Smooth muscle cell (in vitro differentiated cells): ENCODE data around the gene LMNB1. TPM values are rescaled to one million over a fixed set of nuclear protein-coding genes. Genes with fewer than 3 reads are reported as not detected.
"Not testable (repeated sequence)": the region's sequence is repeated elsewhere in the genome, so short reads cannot be mapped to it uniquely, and the experiment has no call there.

Source experiments
- DNase-seq: peaks from one replicate; lab custom pipeline; 2025; ENCODE audit not compliant: unreplicated experiment; lab: John Stamatoyannopoulos, UW
- H2AFZ ChIP-seq: fragments of 200-600 bp; sonication (generic); 2 replicates; pipeline ENCODE4 v1.6.0; 2016; ENCODE audit warnings: antibody characterized with exemption, low read depth, mild to moderate bottlenecking
- H3F3A ChIP-seq: fragments of 200-600 bp; sonication (generic); 2 replicates; pipeline ENCODE4 v1.6.0; 2017; ENCODE audit warnings: antibody characterized with exemption, low read depth
- H3K27ac ChIP-seq: fragments of 200-600 bp; sonication (generic); 2 replicates; pipeline ENCODE4 v1.5.1; 2016; ENCODE audit warnings: low read depth, mild to moderate bottlenecking
- H3K27me3 ChIP-seq: fragments of 200-600 bp; sonication (generic); 2 replicates; pipeline ENCODE4 v1.6.1; 2016; ENCODE audit warnings: low read depth, mild to moderate bottlenecking
- H3K36me3 ChIP-seq: fragments of 200-600 bp; sonication (generic); 2 replicates; pipeline ENCODE4 v1.5.1; 2016; ENCODE audit warnings: low read depth
- H3K4me1 ChIP-seq: fragments of 200-600 bp; sonication (generic); 2 replicates; pipeline ENCODE4 v1.5.1; 2016; ENCODE audit warnings: low read depth
- H3K4me2 ChIP-seq: fragments of 200-600 bp; sonication (generic); 2 replicates; pipeline ENCODE4 v1.6.0; 2016; ENCODE audit warnings: mild to moderate bottlenecking
- H3K4me3 ChIP-seq: fragments of 200-600 bp; sonication (generic); 2 replicates; pipeline ENCODE4 v1.5.1; 2016; ENCODE audit warnings: mild to moderate bottlenecking
- H3K79me2 ChIP-seq: fragments of 200-600 bp; sonication (generic); 2 replicates; pipeline ENCODE4 v1.6.0; 2016; ENCODE audit warnings: low read depth, mild to moderate bottlenecking
- H3K9ac ChIP-seq: fragments of 200-600 bp; sonication (generic); 2 replicates; pipeline ENCODE4 v1.6.0; 2016; ENCODE audit warnings: low read depth
- H3K9me3 ChIP-seq: fragments of 200-600 bp; sonication (generic); replicated peaks from 2 replicates; pipeline ENCODE4 v1.5.1; 2016; ENCODE audit warnings: low read depth
- H4K20me1 ChIP-seq: fragments of 200-600 bp; sonication (generic); 2 replicates; pipeline ENCODE4 v1.6.0; 2016; ENCODE audit warnings: low read depth
- CTCF ChIP-seq: fragments of 200-600 bp; sonication (generic); IDR thresholded peaks from 2 replicates; pipeline ENCODE4 v1.5.1; 2017; ENCODE audit warnings: borderline replicate concordance, mild to moderate bottlenecking, antibody characterized with exemption; ENCODE audit not compliant: insufficient read depth, poor library complexity, severe bottlenecking
- WGBS: methylation state at CpG from one replicate; pipeline ENCODE4 v1.1.7; 2016; ENCODE audit warnings: low lambda C conversion rate; 5-methylcytosine and 5-hydroxymethylcytosine counted together
- polyA plus RNA-seq: library from polyadenylated mRNA; unstranded; fragments of >200 nt; fragmentation: Nextera tagmentation; extraction: Ambion mirVana; gene quantifications from 2 replicates; pipeline ENCODE4 v1.2.1, GENCODE V29; 2016
- total RNA-seq: library from RNA; depleted of rRNA; stranded (reverse); fragments of >200 nt; gene quantifications from 2 replicates; pipeline ENCODE4 v1.2.3, GENCODE V29; 2014

The LMNB1 gene
- total and polyA plus RNA-seq, 2 experiments from 2014 or later, result 8.4 to 32.5 TPM

DNA sequence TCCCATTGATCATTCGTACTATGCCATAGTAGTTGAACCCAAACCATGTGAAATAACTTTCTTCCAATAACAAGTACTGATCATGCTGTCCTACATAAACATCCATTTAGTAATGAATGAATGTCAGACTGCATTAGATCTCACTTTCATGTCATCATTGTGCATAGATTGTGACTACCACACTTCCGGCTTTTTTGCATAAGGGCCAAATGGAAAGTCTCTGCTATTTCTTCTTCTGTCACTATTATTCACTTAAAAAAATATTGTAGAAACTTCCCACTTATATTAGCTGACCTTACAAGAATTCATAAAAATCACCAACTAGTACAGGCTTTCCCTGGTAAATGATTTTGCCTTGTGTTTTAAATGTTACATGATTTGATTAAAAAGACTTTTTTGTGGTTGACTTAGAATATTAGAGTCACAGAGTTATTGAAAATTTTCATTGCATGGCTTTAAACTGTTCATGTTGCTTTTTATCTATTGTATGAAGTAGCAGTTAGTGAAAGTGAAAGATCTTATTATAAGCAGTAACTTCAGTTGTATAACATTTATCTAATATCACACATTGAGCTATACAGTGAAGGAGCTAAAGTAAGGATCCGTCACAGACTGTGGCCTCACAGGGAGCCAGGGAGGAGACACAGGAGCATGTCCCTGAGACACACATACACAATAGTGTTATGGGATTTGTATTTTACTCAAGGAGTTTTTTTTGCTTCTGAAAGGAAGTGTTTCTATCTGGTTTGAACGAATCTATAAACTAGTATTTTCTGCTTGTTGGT lies 33.9 kb downstream of the LMNB1 start:
- Histone ChIP-seq H3K27me3 (no peaks in the 10 kb centered on the region), H3K4me1 (no peaks in the 10 kb centered on the region), H3F3A (no peaks in the 10 kb centered on the region), H3K4me2 (peak overlapping the region; percentile 70), H3K9ac (no peak overlapping the region), H3K27ac (peak overlapping the region; percentile 78), H3K9me3 (no peaks in the 10 kb centered on the region), H2AFZ (peak overlapping the region; percentile 40), H3K4me3 (no peak overlapping the region), H3K79me2 (no peaks in the 10 kb centered on the region), H3K36me3 (no peaks in the 10 kb centered on the region), H4K20me1 (no peaks in the 10 kb centered on the region)
- no peak for DNase-seq
- WGBS, result 69% methylated on average over 4 of the region's 4 CpGs
- TF ChIP-seq CTCF, result no peak

GRCh38 chr5:126811515-126812198 lies 34.7 kb downstream of the LMNB1 start:
- WGBS, result 44% methylated on average over 6 of the region's 6 CpGs
- no peaks in the 10 kb centered on the region for H3K36me3 ChIP-seq
- H4K20me1 ChIP-seq, result no peaks in the 10 kb centered on the region
- H3K9me3 ChIP-seq, result no peaks in the 10 kb centered on the region
- no peak for DNase-seq
- H3K4me3 ChIP-seq, result no peak overlapping the region
- peak overlapping the region; percentile 40 for H2AFZ ChIP-seq
- H3K9ac ChIP-seq, result no peak overlapping the region
- TF ChIP-seq CTCF, result no peak
- peak overlapping the region; percentile 70 for H3K4me2 ChIP-seq
- no peaks in the 10 kb centered on the region for H3K79me2 ChIP-seq
- no peaks in the 10 kb centered on the region for H3F3A ChIP-seq
- H3K4me1 ChIP-seq, result no peaks in the 10 kb centered on the region
- peak overlapping the region; percentile 78 for H3K27ac ChIP-seq
- no peaks in the 10 kb centered on the region for H3K27me3 ChIP-seq

DNA sequence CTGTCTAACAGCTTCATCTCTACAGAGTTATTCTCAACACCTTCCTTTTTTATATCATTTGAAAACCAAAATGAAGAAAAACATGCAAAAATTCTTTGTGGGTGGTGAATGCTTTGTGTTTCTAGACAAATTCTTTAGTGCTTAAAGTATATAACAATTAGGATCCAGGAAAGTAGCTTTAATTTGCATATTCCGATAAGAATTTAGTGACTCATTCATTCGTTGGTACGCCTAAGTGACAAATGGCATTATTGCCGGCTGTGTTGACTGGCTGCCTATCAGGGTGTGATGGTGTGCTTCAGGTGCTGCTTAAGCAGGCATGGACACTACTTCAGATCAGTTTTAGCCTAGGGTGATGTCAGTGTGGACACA lies 35.2 kb downstream of the LMNB1 start:
- no peak for TF ChIP-seq CTCF
- WGBS, result 63% methylated on average over 4 of the region's 4 CpGs
- no peaks in the 10 kb centered on the region for H3K36me3 ChIP-seq

GRCh38 chr5:126813799-126814198 lies 36.9 kb downstream of the LMNB1 start:
- H3K4me3 ChIP-seq, H4K20me1 ChIP-seq, H3K4me1 ChIP-seq, H3K27me3 ChIP-seq, H3K79me2 ChIP-seq, H3K27ac ChIP-seq, H2AFZ ChIP-seq, H3K36me3 ChIP-seq, H3K9me3 ChIP-seq, H3F3A ChIP-seq, DNase-seq, H3K9ac ChIP-seq, H3K4me2 ChIP-seq: not testable (repeated sequence)
- 95% methylated on average over 9 of the region's 9 CpGs for WGBS

More for the DNA sequence above, 35.2 kb downstream of the LMNB1 start:
- peak overlapping the region; percentile 70 for H3K4me2 ChIP-seq
- peak overlapping the region; percentile 40 for H2AFZ ChIP-seq
- no peak overlapping the region for H3K4me3 ChIP-seq
- no peaks in the 10 kb centered on the region for H3F3A ChIP-seq
- H3K4me1 ChIP-seq, result no peaks in the 10 kb centered on the region
- H3K79me2 ChIP-seq, result no peaks in the 10 kb centered on the region
- H3K9me3 ChIP-seq, result no peaks in the 10 kb centered on the region
- peak overlapping the region; percentile 78 for H3K27ac ChIP-seq
- DNase-seq, result no peak
- no peak overlapping the region for H3K9ac ChIP-seq
- H3K27me3 ChIP-seq, result no peaks in the 10 kb centered on the region
- H4K20me1 ChIP-seq, result no peaks in the 10 kb centered on the region
